Loucy (cell line): Measurements from ENCODE around the gene SYNE2.

Experiments used
- CTCF ChIP-seq: fragments of 200-600 bp; sonication (generic); conservative IDR thresholded peaks from 2 replicates; pipeline ENCODE4 v1.5.1; 2014; ENCODE audit warnings: mild to moderate bottlenecking, antibody characterized with exemption, low read length
- EZH2phosphoT487 ChIP-seq: fragments of 200-600 bp; IDR thresholded peaks from 2 replicates; pipeline ENCODE4 v1.6.1; 2018; ENCODE audit warnings: antibody characterized with exemption, mild to moderate bottlenecking, moderate library complexity, borderline replicate concordance

- TF ChIP-seq CTCF (no peak), EZH2phosphoT487 (no peak)
Observed at GRCh38 chr14:63923422-63923752, 70.6 kb downstream of the SYNE2 start.
